Astrocyte (in vitro differentiated cells and primary cell): ENCODE measurements around the gene DDC. TPM values are rescaled to one million over a fixed set of nuclear protein-coding genes. Genes with fewer than 3 reads are reported as not detected.

Experiments
- DNase-seq: peaks from one replicate; pipeline ENCODE4 v3.0.0-alpha.2; 2010; ENCODE audit warnings: low read depth
- FAIRE-seq: peaks from 2 replicates; lab custom pipeline; 2011; peaks lifted over from hg19 to GRCh38; lab: Jason Lieb, UNC
- H2AFZ ChIP-seq: 2 replicates; pipeline ENCODE4 v1.6.0; 2012; ENCODE audit warnings: low read depth, low read length, inconsistent platforms
- H3K27ac ChIP-seq: 2 replicates; pipeline ENCODE4 v1.5.1; 2011; ENCODE audit warnings: low read depth, low read length, inconsistent platforms
- H3K27me3 ChIP-seq: 2 replicates; pipeline ENCODE4 v1.6.0; 2011; ENCODE audit warnings: low read length, inconsistent platforms; ENCODE audit not compliant: insufficient read depth
- H3K36me3 ChIP-seq: 2 replicates; pipeline ENCODE4 v1.5.1; 2011; ENCODE audit warnings: low read length, inconsistent platforms; ENCODE audit not compliant: insufficient read depth
- H3K4me1 ChIP-seq: 2 replicates; pipeline ENCODE4 v1.5.1; 2011; ENCODE audit warnings: low read length, inconsistent platforms; ENCODE audit not compliant: insufficient read depth
- H3K4me2 ChIP-seq: 2 replicates; pipeline ENCODE4 v1.6.0; 2012; ENCODE audit warnings: low read length, inconsistent platforms
- H3K4me3 ChIP-seq: 2 replicates; pipeline ENCODE4 v1.5.1; 2011; ENCODE audit warnings: low read depth, mild to moderate bottlenecking, low read length, inconsistent platforms; ENCODE audit not compliant: insufficient read depth
- H3K79me2 ChIP-seq: 2 replicates; pipeline ENCODE4 v1.6.0; 2012; ENCODE audit warnings: mild to moderate bottlenecking, low read length, inconsistent platforms; ENCODE audit not compliant: insufficient read depth
- H3K9ac ChIP-seq: 2 replicates; pipeline ENCODE4 v1.6.0; 2012; ENCODE audit warnings: mild to moderate bottlenecking, low read length, inconsistent platforms
- H3K9me3 ChIP-seq: 2 replicates; pipeline ENCODE4 v1.5.1; 2012; ENCODE audit warnings: low read depth, mild to moderate bottlenecking, low read length, inconsistent platforms; ENCODE audit not compliant: insufficient read depth
- H4K20me1 ChIP-seq: 2 replicates; pipeline ENCODE4 v1.6.0; 2012; ENCODE audit warnings: low read length, inconsistent platforms; ENCODE audit not compliant: insufficient read depth
- H3K27ac Mint-ChIP-seq: one replicate; pipeline ENCODE4 v1.8.0; 2021; ENCODE audit warnings: mild to moderate bottlenecking, mixed read lengths; ENCODE audit not compliant: unreplicated experiment
- H3K27me3 Mint-ChIP-seq: one replicate; pipeline ENCODE4 v1.8.0; 2021; ENCODE audit warnings: low read depth, mixed read lengths; ENCODE audit not compliant: unreplicated experiment
- H3K36me3 Mint-ChIP-seq: one replicate; pipeline ENCODE4 v1.8.0; 2021; ENCODE audit warnings: low read depth, mixed read lengths; ENCODE audit not compliant: unreplicated experiment
- H3K4me1 Mint-ChIP-seq: one replicate; pipeline ENCODE4 v1.8.0; 2021; ENCODE audit warnings: low read depth, mixed read lengths; ENCODE audit not compliant: unreplicated experiment
- H3K4me3 Mint-ChIP-seq: one replicate; pipeline ENCODE4 v1.8.0; 2021; ENCODE audit warnings: mild to moderate bottlenecking, moderate library complexity, mixed read lengths; ENCODE audit not compliant: unreplicated experiment
- H3K9me3 Mint-ChIP-seq: one replicate; pipeline ENCODE4 v1.8.0; 2021; ENCODE audit warnings: mild to moderate bottlenecking, mixed read lengths; ENCODE audit not compliant: unreplicated experiment
- CTCF ChIP-seq: IDR thresholded peaks from 2 replicates; pipeline ENCODE4 v1.5.1; 2011; ENCODE audit warnings: low read depth, mild to moderate bottlenecking, inconsistent platforms, low read length, moderate library complexity; ENCODE audit not compliant: insufficient read depth
- EZH2 ChIP-seq: IDR thresholded peaks from 2 replicates; pipeline ENCODE4 v1.6.1; 2012; ENCODE audit warnings: mild to moderate bottlenecking, low read length, inconsistent platforms; ENCODE audit not compliant: insufficient read depth
- total RNA-seq: library from RNA; stranded (reverse); gene quantifications from 2 replicates; pipeline ENCODE4 v1.2.1, GENCODE V29; 2021

Gene DDC
- total RNA-seq, 1 donor from 2014 or later = not detected

- H3K4me2 ChIP-seq = no peak overlapping the region
- TF ChIP-seq EZH2 = no peak
- no peak for TF ChIP-seq CTCF
- peaks cover 39% of the 10 kb centered on the region for H3K36me3 Mint-ChIP-seq
These were observed 31.3 kb upstream of the DDC start for GRCh38 chr7:50596484-50596883.

GRCh38 chr7:50595491-50596102, 30.4 kb upstream of the DDC start:
- no peak for FAIRE-seq
- H3K4me1 Mint-ChIP-seq = peaks cover 3% of the 10 kb centered on the region
- peaks cover 27% of the 10 kb centered on the region for H4K20me1 ChIP-seq
- H3K36me3 ChIP-seq = peaks cover 32% of the 10 kb centered on the region
- peaks cover 44% of the 10 kb centered on the region for H3K36me3 Mint-ChIP-seq
- H3K4me2 ChIP-seq = no peak overlapping the region
- H3K79me2 ChIP-seq = no peaks in the 10 kb centered on the region
- H3K27me3 Mint-ChIP-seq = no peaks in the 10 kb centered on the region
- peak; percentile 47 for TF ChIP-seq CTCF
- no peak for TF ChIP-seq EZH2
- H3K9ac ChIP-seq = no peak overlapping the region
- no peak overlapping the region for H2AFZ ChIP-seq
- no peak overlapping the region for H3K4me3 ChIP-seq
- no peak overlapping the region for H3K4me3 Mint-ChIP-seq
- no peaks in the 10 kb centered on the region for H3K9me3 ChIP-seq
- DNase-seq = peak; percentile 36
- no peaks in the 10 kb centered on the region for H3K9me3 Mint-ChIP-seq
- H3K27ac ChIP-seq = no peak overlapping the region
- no peak overlapping the region for H3K27ac Mint-ChIP-seq
- H3K4me1 ChIP-seq = no peaks in the 10 kb centered on the region
- no peaks in the 10 kb centered on the region for H3K27me3 ChIP-seq

More at GRCh38 chr7:50596484-50596883, 31.3 kb upstream of the DDC start:
- no peaks in the 10 kb centered on the region for H3K27me3 Mint-ChIP-seq
- H3K4me1 Mint-ChIP-seq = peaks cover 3% of the 10 kb centered on the region
- H3K27me3 ChIP-seq = no peaks in the 10 kb centered on the region
- DNase-seq (no peak), FAIRE-seq (no peak)
- H3K9ac ChIP-seq = no peak overlapping the region
- H3K4me3 ChIP-seq = no peak overlapping the region
- H3K36me3 ChIP-seq = peaks cover 32% of the 10 kb centered on the region
- no peaks in the 10 kb centered on the region for H3K79me2 ChIP-seq
- no peak overlapping the region for H3K27ac Mint-ChIP-seq
- no peak overlapping the region for H3K27ac ChIP-seq
- peaks cover 33% of the 10 kb centered on the region for H4K20me1 ChIP-seq
- H2AFZ ChIP-seq = no peak overlapping the region
- H3K9me3 Mint-ChIP-seq = no peaks in the 10 kb centered on the region
- H3K9me3 ChIP-seq = no peaks in the 10 kb centered on the region
- H3K4me1 ChIP-seq = no peaks in the 10 kb centered on the region
- H3K4me3 Mint-ChIP-seq = no peak overlapping the region
